Upper lobe of left lung (tissue), 6 donors: Measurements from ENCODE around the gene SETD4. TPM values are rescaled to one million over a fixed set of nuclear protein-coding genes. Genes with fewer than 3 reads are reported as not detected.

Experiments
- ATAC-seq, 2 donors: fragments of 200-7000 bp; cut with Tn5 transposase; one replicate each; pipeline ENCODE4 v1.9.1; 2022; ENCODE audit warnings: mild to moderate bottlenecking in 2 of 2, moderate library complexity in 2 of 2; ENCODE audit not compliant: low FRiP score in 2 of 2
- DNase-seq, 2 donors: peaks; one replicate each; pipeline ENCODE4 v3.0.0-alpha.2; 2019 to 2020
- H3K27ac ChIP-seq, 4 donors: fragments of 200-600 bp; sonication (generic); one replicate each; pipeline ENCODE4 v1.5.1; 2016 to 2019
- H3K27me3 ChIP-seq, 4 donors: fragments of 200-600 bp; sonication (generic); one replicate each; pipeline ENCODE4 v1.5.1; 2017 to 2019
- H3K36me3 ChIP-seq, 4 donors: fragments of 200-600 bp; sonication (generic); one replicate each; pipeline ENCODE4 v1.5.1; 2016 to 2019
- H3K4me1 ChIP-seq, 4 donors: fragments of 200-600 bp; sonication (generic); one replicate each; pipeline ENCODE4 v1.5.1; 2018 to 2019
- H3K4me3 ChIP-seq, 4 donors: fragments of 200-600 bp; sonication (generic); one replicate each; pipeline ENCODE4 v1.5.1; 2017 to 2019; ENCODE audit warnings: mild to moderate bottlenecking in 2 of 4, moderate library complexity in 1 of 4
- H3K9me3 ChIP-seq, 4 donors: fragments of 200-600 bp; sonication (generic); one replicate each; pipeline ENCODE4 v1.5.1; 2018 to 2019
- EP300 ChIP-seq, 4 donors: sonication (generic); formaldehyde crosslinking; IDR thresholded peaks; one replicate each; pipeline ENCODE4 v1.5.1; 2017; ENCODE audit warnings: antibody characterized with exemption in 4 of 4, control low read depth in 2 of 4
- POLR2A ChIP-seq, 4 donors: fragments of 450-650 bp; IDR thresholded peaks; one replicate each; pipeline ENCODE4 v1.5.1; 2016 to 2017; ENCODE audit warnings: antibody characterized with exemption in 4 of 4, mild to moderate bottlenecking in 2 of 4
- POLR2AphosphoS5 ChIP-seq, 2 donors: sonication (generic); formaldehyde crosslinking; IDR thresholded peaks; one replicate each; pipeline ENCODE4 v1.5.1; 2017; ENCODE audit warnings: antibody characterized with exemption in 2 of 2
- WGBS, 2 donors: methylation state at CpG; one replicate each; pipeline ENCODE4 v1.1.5; 2017 to 2018; 5-methylcytosine and 5-hydroxymethylcytosine counted together
- total RNA-seq, 6 donors: library from RNA; depleted of rRNA in 4 of 6; stranded (reverse); fragments of >200 nt in 4 of 6; gene quantifications; one replicate each; pipeline versions ENCODE4 v1.1.0 to v1.2.1, GENCODE V29; 2016 to 2021
- TF ChIP-seq, protein P1 (sequence below), 6 experiments: fragments of 450-650 bp in 4 of 6; fragments of 200-600 bp in 2 of 6; sonication (generic) in 2 of 6; IDR thresholded peaks; one replicate each; pipeline ENCODE4 v1.5.1; 2016 to 2019; ENCODE audit warnings: antibody characterized with exemption in 6 of 6
- donor health status: DM: no; HTN: no; CAD: no; lungs with moderate emphysema.
- donor health status: DM: no; HTN: yes; CAD: no; lungs with severe emphysema.

The SETD4 gene
- total RNA-seq, 6 donors from 2014 or later, result 16.0 to 55.5 (median 25.1) TPM

DNA sequence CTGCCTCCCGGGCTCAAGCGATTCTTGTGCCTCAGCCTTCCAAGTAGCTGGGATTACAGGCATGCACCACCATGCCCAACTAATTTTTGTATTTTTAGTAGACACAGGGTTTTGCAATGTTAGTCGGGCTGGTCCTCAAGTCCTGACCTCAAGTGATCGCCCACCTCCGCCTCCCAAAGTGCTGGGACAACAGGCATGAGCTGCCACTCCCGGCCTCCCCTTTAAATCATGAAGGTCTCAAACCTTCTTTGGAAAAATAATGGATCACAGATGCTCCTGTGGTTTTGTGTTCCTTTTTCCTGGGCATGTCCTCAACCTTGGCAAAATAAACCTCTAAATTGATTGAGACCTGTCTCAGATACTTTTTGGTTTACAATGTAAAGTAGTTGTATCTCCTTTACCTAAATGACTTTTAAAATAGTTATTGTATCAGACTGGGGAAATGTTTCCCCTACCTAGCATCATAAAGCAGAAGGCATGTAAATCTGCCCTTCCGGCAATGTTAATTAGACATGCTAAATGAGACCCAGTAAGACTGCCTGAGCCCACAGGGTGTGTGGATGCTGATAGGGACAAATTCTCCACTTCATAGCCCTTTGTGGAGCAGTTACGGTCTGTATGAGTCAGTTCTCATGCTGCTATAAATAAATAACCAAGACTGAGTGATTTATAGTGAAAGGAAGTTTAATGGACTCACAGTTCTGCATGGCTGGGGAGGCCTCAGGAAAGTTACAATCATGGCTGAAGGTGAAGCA lies 37.3 kb upstream of the SETD4 start:
- 77 to 82% methylated on average over 8 of the region's 8 CpGs for WGBS, 2 donors
- no peak overlapping the region for H3K27ac ChIP-seq
- H3K27me3 ChIP-seq, result no peaks in the 10 kb centered on the region
- no peaks in the 10 kb centered on the region for H3K4me1 ChIP-seq
- no peak overlapping the region for H3K4me3 ChIP-seq
- no peak for TF ChIP-seq EP300 (IDR thresholded peaks at IDR 0.05)
- DNase-seq (no peak), ATAC-seq (no peak)
- H3K36me3 ChIP-seq, result no peaks in the 10 kb centered on the region
- peaks cover 0 to 14% (median 4%) of the 10 kb centered on the region in 4 donors for H3K9me3 ChIP-seq

DNA sequence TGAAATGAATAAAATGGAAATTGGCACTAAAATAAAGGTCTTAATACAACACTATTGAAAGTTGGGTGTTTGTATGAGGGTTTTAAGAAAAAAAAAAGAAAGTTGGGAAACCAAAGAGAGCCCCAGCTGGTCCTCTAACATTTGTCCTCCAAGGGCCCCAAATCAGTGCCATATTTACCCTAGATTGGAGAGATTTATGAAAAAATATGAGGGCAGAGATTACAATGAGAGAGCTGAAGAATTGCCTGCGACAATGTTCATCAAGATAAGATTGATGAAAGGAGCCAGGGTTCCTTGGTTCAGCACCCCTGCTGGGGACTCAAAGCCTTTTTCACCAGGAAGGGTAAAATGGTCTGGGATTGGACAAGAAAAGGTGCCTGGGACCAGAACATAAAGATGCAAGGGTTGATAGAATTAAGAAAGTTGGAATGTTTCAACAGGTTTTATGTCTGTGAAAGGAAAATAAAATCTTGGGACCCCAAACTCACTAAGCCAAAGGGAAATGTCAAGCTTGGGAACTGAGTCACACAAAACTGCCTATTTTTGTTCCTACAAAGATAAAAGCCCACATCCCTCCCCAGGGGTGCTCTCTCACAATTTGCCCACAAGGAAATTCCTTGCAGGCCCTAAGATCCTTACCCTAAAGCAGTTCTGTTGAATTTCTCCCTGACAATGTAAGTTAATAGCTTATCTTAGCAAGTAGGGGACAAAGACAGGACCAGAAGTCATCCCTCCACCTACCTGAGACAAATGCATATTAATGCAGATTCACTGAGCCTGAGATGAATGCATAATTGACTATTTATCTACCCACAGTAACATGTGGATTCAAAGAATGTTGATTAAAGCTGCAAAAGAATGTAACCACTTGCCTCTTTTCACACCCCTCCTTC lies 36.3 kb upstream of the SETD4 start:
- WGBS, 2 donors, result 78% methylated on average over 1 of the region's 1 CpG
- ATAC-seq (no peak), DNase-seq (no peak)

DNA sequence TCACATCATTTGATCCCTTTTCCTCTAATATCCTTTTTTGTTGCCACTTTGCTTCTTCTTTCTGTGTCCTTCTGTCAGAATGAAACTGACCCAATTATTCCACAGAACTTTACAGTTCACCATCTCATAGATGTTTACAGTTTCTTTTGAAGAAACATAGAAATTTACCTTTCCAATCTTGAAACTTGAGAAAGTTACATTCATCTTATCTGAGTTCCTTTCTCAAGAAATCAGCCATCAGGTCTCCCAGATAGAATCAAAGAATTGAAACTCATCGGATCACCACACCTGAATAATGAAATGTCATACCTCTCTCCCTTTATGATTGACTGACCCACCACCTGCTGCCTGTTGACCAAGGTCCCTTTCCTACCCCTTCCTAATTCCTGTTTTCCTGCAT lies 33.2 kb upstream of the SETD4 start:
- no peak overlapping the region for H3K27ac ChIP-seq
- peaks cover 0 to 14% (median 4%) of the 10 kb centered on the region in 4 donors for H3K9me3 ChIP-seq
- no peak for TF ChIP-seq POLR2AphosphoS5 (IDR thresholded peaks at IDR 0.05)
- no peak for TF ChIP-seq EP300 (IDR thresholded peaks at IDR 0.05)
- no peaks in the 10 kb centered on the region for H3K36me3 ChIP-seq
- no peak for DNase-seq
- no peak overlapping the region for H3K4me3 ChIP-seq
- no peaks in the 10 kb centered on the region for H3K27me3 ChIP-seq
- H3K4me1 ChIP-seq, result no peaks in the 10 kb centered on the region
- 93% methylated on average over 1 of the region's 1 CpG for WGBS, 2 donors
- no peak for ATAC-seq

More for the DNA sequence above, 36.3 kb upstream of the SETD4 start:
- no peak for TF ChIP-seq POLR2AphosphoS5 (IDR thresholded peaks at IDR 0.05)
- TF ChIP-seq, protein P1, sequence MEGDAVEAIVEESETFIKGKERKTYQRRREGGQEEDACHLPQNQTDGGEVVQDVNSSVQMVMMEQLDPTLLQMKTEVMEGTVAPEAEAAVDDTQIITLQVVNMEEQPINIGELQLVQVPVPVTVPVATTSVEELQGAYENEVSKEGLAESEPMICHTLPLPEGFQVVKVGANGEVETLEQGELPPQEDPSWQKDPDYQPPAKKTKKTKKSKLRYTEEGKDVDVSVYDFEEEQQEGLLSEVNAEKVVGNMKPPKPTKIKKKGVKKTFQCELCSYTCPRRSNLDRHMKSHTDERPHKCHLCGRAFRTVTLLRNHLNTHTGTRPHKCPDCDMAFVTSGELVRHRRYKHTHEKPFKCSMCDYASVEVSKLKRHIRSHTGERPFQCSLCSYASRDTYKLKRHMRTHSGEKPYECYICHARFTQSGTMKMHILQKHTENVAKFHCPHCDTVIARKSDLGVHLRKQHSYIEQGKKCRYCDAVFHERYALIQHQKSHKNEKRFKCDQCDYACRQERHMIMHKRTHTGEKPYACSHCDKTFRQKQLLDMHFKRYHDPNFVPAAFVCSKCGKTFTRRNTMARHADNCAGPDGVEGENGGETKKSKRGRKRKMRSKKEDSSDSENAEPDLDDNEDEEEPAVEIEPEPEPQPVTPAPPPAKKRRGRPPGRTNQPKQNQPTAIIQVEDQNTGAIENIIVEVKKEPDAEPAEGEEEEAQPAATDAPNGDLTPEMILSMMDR (IDR thresholded peaks at IDR 0.05), result no peak
- no peak for TF ChIP-seq EP300 (IDR thresholded peaks at IDR 0.05)
- no peak for TF ChIP-seq POLR2A (IDR thresholded peaks at IDR 0.05)
- H3K9me3 ChIP-seq, result peaks cover 0 to 14% (median 4%) of the 10 kb centered on the region in 4 donors
- no peak overlapping the region for H3K27ac ChIP-seq
- H3K4me3 ChIP-seq, result no peak overlapping the region
- H3K4me1 ChIP-seq, result no peaks in the 10 kb centered on the region
- H3K27me3 ChIP-seq, result no peaks in the 10 kb centered on the region
- no peaks in the 10 kb centered on the region for H3K36me3 ChIP-seq

DNA sequence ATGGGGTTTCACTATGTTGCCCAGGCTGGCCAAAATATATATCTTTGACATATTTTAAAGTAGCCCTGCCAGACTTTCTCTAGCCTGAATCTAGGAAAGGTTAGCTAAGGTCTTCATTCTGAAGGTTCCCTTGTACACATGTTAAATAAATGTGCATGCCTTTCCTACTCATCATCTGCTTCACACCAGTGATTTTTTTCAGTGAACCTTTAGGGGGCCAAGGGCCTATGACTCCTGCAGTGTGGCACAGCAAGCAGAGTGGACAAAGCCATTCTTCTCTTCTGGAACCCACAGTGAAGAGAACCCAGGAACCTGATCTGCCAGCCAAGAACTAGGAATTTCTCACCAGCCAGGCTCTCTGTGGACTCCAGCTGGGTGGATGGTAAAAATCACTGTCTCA lies 32.4 kb upstream of the SETD4 start:
- H3K4me1 ChIP-seq, result no peaks in the 10 kb centered on the region
- peaks cover 0 to 14% (median 4%) of the 10 kb centered on the region in 4 donors for H3K9me3 ChIP-seq

DNA sequence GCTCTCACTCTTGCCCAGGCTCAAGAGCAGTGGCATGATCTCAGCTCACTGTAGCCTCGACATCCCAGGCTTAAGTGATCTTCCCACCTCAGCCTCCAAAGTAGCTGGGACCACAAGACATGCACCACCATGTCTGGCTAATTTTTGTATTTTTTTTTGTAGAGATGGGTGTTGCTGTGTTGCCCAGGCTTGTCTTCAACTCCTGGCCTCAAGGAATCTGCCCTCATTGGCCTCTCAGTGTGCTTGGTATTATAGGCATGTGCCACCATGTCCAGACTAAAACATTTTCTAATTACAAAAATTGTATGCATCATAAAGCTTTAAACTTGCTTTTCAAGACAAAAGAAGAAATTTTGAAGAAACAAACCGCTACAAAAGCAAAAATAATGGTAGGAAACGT lies 29.6 kb upstream of the SETD4 start:
- Histone ChIP-seq H3K36me3 (no peaks in the 10 kb centered on the region), H3K4me1 (no peaks in the 10 kb centered on the region), H3K9me3 (peaks cover 0 to 14% (median 4%) of the 10 kb centered on the region in 4 donors), H3K4me3 (no peak overlapping the region), H3K27me3 (no peaks in the 10 kb centered on the region), H3K27ac (no peak overlapping the region)
- no peak for ATAC-seq
- TF ChIP-seq POLR2AphosphoS5 (IDR thresholded peaks at IDR 0.05) (no peak), POLR2A (IDR thresholded peaks at IDR 0.05) (no peak), EP300 (IDR thresholded peaks at IDR 0.05) (no peak)
- TF ChIP-seq, protein P1 (IDR thresholded peaks at IDR 0.05), result no peak
- no peak for DNase-seq
- WGBS, 2 donors, result 90 to 97% methylated on average over 3 of the region's 3 CpGs

More for the DNA sequence above, 32.4 kb upstream of the SETD4 start:
- TF ChIP-seq POLR2A (IDR thresholded peaks at IDR 0.05), result no peak
- no peak for TF ChIP-seq EP300 (IDR thresholded peaks at IDR 0.05)
- TF ChIP-seq, protein P1 (IDR thresholded peaks at IDR 0.05), result no peak
- TF ChIP-seq POLR2AphosphoS5 (IDR thresholded peaks at IDR 0.05), result no peak
- Histone ChIP-seq H3K36me3 (no peaks in the 10 kb centered on the region), H3K27me3 (no peaks in the 10 kb centered on the region), H3K27ac (no peak overlapping the region), H3K4me3 (no peak overlapping the region)
- DNase-seq (no peak), ATAC-seq (no peak)
